AG04450 (cell line): ENCODE measurements around the gene CRYBA1. TPM values are rescaled to one million over a fixed set of nuclear protein-coding genes. Genes with fewer than 3 reads are reported as not detected.

Source experiments
- CTCF ChIA-PET: fragments of 300-600, 350-600 bp; formaldehyde crosslinking; extraction: SDS; loops from one replicate; lab custom pipeline; 2022; ENCODE audit warnings: antibody characterized with exemption, inconsistent platforms; lab: Charles Lee
- POLR2A ChIA-PET: fragments of 350-600 bp; formaldehyde crosslinking; extraction: SDS; loops from one replicate; lab custom pipeline; 2021; ENCODE audit warnings: antibody characterized with exemption, inconsistent platforms; lab: Yijun Ruan, JAX
- DNase-seq: peaks from one replicate; pipeline ENCODE4 v3.0.0-alpha.2; 2011; ENCODE audit warnings: low read depth, low spot score
- H3K27ac ChIP-seq: one replicate; pipeline ENCODE4 v1.5.1; 2012; ENCODE audit warnings: low read depth, low read length, control low read depth
- H3K27me3 ChIP-seq: one replicate; pipeline ENCODE4 v1.6.0; 2012; ENCODE audit warnings: low read length; ENCODE audit not compliant: control insufficient read depth, insufficient read depth
- H3K4me3 ChIP-seq: 2 replicates; pipeline ENCODE4 v1.5.1; 2011; ENCODE audit warnings: mild to moderate bottlenecking, low read depth, low read length, control low read depth
- H3K9me3 ChIP-seq: 2 replicates; pipeline ENCODE4 v1.5.1; 2012; ENCODE audit warnings: low read length; ENCODE audit not compliant: control insufficient read depth, insufficient read depth
- CTCF ChIP-seq: IDR thresholded peaks from 2 replicates; pipeline ENCODE4 v1.5.1; 2011; ENCODE audit warnings: low read depth, low read length, control low read depth, inconsistent platforms
- polyA plus RNA-seq: library from polyadenylated mRNA; depleted of rRNA; stranded (reverse); fragments of >200 nt; gene quantifications from 2 replicates; pipeline ENCODE4 v1.2.3, GENCODE V29; 2011

The CRYBA1 gene
- polyA plus RNA-seq, 1 experiment = not detected

- POLR2A ChIA-PET = no interaction called here
- CTCF ChIA-PET = interaction anchor here (0.7 to 3.9 kb wide), 3 partner anchors 11 to 92 kb away, joined by 3 to 25 read pairs (median 3); no protein-coding TSS in a partner anchor
- Histone ChIP-seq H3K9me3 (no peaks in the 10 kb centered on the region), H3K27me3 (peaks cover 6% of the 10 kb centered on the region), H3K4me3 (no peak overlapping the region), H3K27ac (no peak overlapping the region)
- no peak for TF ChIP-seq CTCF
- DNase-seq = no peak
Observed at GRCh38 chr17:29209073-29209472, 37.6 kb upstream of the CRYBA1 start.

- DNase-seq = no peak
- H3K27me3 ChIP-seq = peaks cover 2% of the 10 kb centered on the region
- no peak for TF ChIP-seq CTCF
- no peak overlapping the region for H3K4me3 ChIP-seq
- no peaks in the 10 kb centered on the region for H3K9me3 ChIP-seq
- POLR2A ChIA-PET = interaction anchor here (1.6 kb wide), 1 partner anchor 31 kb away, joined by 3 read pairs; the partner anchor contains the start of gene MYO18A
- CTCF ChIA-PET = interaction anchor here (3.9 kb wide), 1 partner anchor 9 kb away, joined by 25 read pairs; no protein-coding TSS in a partner anchor
- H3K27ac ChIP-seq = no peak overlapping the region
Observed at GRCh38 chr17:29210879-29211278, 35.8 kb upstream of the CRYBA1 start.

DNA sequence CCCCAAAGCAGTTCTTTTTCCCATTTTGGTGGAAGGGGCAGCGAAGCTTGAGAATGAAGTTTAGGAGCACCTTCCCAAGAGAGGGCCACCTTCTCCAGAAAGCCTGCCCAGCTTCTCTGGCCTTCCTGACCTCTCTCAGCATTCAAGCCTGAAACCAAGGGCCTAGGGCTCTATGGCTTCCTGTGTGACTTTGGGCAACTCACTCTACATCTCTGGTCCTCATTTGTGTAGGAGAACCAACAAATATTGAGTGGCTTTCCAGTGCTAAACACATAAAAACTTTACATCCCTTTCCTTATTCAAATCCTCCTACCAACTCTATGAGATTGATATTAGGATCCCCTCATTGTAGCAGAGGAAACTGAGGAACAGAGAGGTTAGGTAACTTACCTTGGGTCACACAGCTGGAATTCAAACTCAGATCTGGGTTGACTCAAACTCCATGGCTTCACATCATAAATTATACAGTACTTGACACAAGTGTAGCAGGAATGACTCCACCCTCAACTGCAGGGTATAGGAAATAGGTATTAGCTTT, 34.5 kb upstream of the CRYBA1 start:
- no peak for DNase-seq
- no peak overlapping the region for H3K4me3 ChIP-seq
- peaks cover 2% of the 10 kb centered on the region for H3K27me3 ChIP-seq
- no peaks in the 10 kb centered on the region for H3K9me3 ChIP-seq
- ChIA-PET CTCF (interaction anchor here (1.1 to 3.9 kb wide), 4 partner anchors 8 to 67 kb away, joined by 5 to 25 read pairs (median 12); partner anchors contain the start of gene MYO18A), POLR2A (interaction anchor here (0.6 to 1.6 kb wide), 3 partner anchors 32 to 63 kb away, joined by 3 to 5 read pairs (median 3); partner anchors contain the start of gene MYO18A)
- no peak for TF ChIP-seq CTCF
- H3K27ac ChIP-seq = no peak overlapping the region

DNA sequence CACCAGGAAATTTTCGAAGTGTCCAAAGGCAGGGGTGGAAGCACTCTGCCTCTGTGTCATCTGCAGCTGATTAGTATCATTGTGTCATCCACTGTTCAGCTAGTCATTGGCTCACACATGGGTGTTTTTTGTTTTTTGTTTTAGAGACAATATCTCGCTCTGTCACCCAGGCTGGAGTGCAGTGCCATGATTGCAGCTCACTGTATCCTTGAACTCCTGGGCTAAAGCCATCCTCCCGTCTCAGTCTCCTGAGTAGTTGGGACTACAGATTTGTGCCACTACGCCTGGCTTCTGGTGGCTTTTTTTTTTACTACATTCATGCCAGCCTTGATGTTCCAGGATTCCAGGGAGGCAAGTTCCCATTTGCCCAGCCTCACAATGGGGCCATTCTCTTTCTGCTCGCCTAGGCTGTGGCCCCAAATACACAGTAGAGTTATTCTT, 34.0 kb upstream of the CRYBA1 start:
- DNase-seq = no peak
- Histone ChIP-seq H3K9me3 (no peaks in the 10 kb centered on the region), H3K4me3 (no peak overlapping the region), H3K27me3 (no peaks in the 10 kb centered on the region), H3K27ac (peak overlapping the region; percentile 11)
- TF ChIP-seq CTCF = no peak
- CTCF ChIA-PET = interaction anchor here (1.1 to 2.6 kb wide), 3 partner anchors 32 to 67 kb away, joined by 5 to 12 read pairs (median 11); partner anchors contain the start of gene MYO18A
- POLR2A ChIA-PET = interaction anchor here (0.6 to 1.6 kb wide), 3 partner anchors 33 to 64 kb away, joined by 3 to 5 read pairs (median 3); partner anchors contain the start of gene MYO18A
